HG03025 (cell line): Measurements from ENCODE around the gene SLC41A2.
A peak's percentile ranks its signal among the peaks of the same experiment; 100 is the strongest.
"Not testable (repeated sequence)": the region's sequence is repeated elsewhere in the genome, so short reads cannot be mapped to it uniquely, and the experiment has no call there.

ENCODE experiments used
- ATAC-seq: cut with Tn5 transposase; IDR thresholded peaks from one replicate; pipeline ENCODE4 v1.9.1; 2021; ENCODE audit warnings: mild to moderate bottlenecking, moderate library complexity; ENCODE audit not compliant: unreplicated experiment, low FRiP score

Gene SLC41A2

DNA sequence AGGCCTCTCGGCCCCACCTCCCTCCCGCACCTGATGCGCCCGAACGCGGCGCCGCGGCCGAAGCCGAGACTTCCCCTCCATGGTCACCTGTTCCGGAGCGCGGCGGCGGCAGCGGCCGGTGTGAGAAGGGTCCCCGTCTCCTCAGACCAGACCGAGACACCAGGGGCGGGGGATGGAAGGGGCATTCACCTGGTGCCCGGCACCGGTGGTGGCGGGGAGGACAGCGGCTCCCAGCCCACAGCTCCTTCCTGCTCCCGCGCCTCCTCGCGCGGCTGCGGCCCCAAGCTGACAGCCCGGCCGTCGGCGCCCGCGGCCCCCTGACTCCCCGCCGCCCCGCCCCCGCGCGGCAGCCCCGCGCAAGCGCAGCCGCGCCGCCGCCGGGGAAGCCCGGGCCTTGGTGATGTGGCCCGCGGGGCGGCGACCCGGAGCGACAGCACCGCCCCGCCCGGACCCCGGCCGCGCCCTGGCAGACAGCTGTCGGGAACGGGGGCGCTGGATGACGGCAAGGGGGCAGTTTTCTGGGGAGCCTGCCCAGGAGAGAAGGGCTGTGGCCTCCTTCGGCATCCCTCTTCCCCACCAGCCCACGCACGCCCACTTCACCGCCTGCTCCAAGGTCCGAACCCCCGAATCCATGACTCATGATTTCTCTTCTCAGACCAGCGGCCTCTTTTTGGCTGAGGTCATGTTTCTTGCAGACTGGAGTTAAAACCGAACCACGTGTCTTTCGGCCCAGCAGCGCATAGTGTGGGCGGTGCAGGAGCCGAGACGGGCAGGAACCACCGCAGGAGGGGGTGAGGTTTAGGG, at the start of gene SLC41A2:
TSS of gene SLC41A2 (minus strand) at position 290 of the 804 bp plus-strand sequence. CDS start 29,763 bp downstream, outside the sequence.
- ATAC-seq: peak; percentile 82

DNA sequence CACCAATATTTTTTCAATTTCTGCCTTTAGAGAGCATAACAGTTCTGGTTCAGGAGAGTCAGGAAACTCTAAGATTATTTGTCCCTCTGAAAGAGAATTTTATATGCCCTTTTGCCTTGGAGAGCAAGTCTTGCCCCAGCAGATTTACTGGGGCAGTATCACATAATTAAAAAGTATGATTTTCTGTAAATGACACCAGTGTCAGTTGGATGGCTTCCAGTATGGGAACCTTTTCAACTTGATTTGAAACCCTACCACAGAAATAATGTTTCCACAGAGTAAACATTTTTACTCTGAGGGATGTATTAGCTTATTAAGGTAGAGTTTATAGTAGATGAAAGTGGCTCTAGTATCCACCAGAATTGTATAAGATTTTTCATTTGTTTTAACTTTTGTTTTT, 43.4 kb upstream of the SLC41A2 start:
- no peak for ATAC-seq

GRCh38 chr12:104999347-104999685, 41.2 kb upstream of the SLC41A2 start:
- no peak for ATAC-seq

DNA sequence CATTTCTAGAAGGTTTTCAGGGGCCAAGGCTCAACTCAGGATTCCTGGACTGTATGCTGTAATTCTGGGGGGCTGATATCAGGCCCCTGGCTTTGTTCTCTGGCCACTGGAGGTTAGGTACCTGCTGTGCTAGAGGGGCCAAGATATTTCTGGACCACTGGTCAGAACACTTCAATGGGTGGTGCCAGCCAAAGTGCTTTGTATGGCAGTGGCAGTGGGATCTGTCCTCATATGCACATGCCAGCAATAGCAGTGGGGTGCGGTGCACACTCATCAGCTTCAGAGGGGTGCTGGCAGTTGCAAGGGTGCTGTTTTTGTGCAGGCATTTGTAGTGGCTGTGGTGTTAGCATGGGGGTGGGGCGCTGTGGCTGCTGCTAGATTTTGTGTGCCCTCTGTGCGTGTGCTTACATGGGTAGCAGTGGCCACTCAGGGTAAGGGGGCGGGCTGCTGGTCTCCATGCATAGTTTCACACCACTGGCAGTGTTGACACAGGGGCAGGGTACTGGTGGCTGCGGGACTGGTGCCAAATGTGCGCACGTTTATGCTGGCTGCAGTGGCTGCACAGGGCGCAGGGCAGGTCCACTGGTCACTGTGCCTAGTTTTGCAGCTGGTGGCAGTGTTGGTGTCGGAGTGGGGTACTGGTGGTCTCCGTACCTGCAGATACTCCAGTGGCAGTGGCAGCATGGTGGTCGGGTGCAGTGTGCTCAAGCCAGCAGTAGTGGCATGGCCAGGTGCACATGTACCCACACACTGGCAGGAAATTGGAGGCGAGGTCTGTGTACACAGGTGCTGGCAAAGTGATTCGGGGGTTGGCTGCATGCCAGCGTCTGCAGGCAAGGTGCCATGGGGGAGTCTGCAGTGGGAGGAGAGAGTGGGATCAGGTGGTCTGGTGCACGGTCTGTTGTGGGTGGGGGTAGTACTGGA, 40.6 kb upstream of the SLC41A2 start:
- no peak for ATAC-seq

DNA sequence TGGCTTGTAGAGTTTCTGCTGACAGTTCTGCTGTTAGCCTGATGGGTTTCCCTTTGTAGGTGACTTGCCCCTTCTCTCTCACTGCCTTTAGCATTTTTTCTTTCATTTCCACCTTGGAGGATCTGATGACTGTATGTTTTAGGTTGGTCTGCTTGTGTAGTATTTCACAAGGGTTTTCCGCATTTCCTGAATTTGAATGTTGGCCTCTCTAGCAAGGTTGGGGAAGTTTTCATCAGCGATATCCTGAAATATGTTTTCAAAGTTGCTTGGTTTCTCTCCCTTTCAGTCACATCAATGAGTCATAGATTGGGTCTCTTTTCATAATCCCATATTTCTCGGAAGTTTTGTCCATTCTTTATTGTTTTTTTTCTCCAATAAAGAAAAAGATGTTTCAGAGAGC, 39.5 kb upstream of the SLC41A2 start:
- no peak for ATAC-seq

DNA sequence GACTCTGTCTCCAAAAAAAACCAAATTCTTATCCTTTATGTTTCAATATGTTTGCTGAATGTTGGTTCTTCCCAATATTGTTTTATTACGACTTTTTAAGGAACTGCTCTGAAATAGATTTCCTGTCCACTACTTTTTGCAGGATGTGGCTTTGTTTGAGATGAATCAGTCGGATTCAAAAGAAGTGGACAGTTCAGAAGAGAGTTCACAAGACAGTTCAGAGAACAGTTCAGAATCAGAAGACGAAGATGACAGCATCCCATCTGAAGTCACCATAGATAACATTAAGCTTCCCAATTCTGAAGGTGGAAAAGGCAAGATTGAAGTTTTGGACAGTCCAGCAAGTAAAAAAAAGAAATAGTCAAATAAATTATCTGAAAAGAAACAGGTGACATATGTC, 36.2 kb upstream of the SLC41A2 start:
- no peak for ATAC-seq

- ATAC-seq: no peak
These were observed 33.6 kb upstream of the SLC41A2 start for GRCh38 chr12:104991565-104992128.

DNA sequence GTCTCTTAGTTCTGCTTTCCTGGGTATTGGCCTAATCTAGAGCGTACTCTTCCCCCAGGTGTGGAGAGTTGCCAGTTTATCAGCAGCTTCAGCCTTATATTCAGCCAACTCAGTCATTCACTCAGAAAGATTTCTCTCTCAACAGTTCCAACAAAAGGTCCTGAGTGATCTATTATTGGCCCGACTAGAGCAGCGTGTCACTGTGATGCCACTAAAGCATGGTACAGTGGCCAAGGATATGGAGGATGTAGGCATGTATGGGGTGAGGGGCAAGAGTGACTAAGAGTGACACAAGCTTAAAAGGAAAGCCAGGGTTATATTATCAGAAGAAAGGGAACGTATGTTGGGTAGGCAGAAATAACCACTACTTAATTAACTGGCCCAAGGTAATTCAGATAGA, 32.9 kb upstream of the SLC41A2 start:
- ATAC-seq: no peak

- peak; percentile 95 for ATAC-seq
These were observed 28.2 kb upstream of the SLC41A2 start, which contains the start of gene NOPCHAP1 for GRCh38 chr12:104986022-104986941. Gene NOPCHAP1 (plus strand): TSS chr12:104986316. CDS start chr12:104986353, 37 bp downstream.

DNA sequence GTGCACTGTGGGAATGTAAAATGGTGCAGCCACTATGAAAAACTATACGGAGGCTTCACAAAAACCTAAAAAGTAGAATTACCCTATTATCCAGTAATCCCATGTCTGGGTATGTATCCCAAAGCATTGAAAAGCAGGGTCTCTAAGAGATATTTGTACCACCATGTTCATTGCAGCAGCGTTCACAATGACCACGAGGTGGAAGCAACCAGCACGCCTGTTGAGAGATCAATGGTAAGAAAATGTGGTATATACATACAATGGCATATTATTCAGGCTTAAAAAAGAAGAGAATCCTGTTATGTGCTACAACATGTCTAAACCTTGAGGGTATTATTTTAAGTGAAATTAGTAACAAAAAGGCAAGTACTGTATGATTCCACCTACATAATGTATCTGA, 27.1 kb upstream of the SLC41A2 start:
- no peak for ATAC-seq

- not testable (repeated sequence) for ATAC-seq
These were observed 19.6 kb upstream of the SLC41A2 start for GRCh38 chr12:104977688-104978087.

DNA sequence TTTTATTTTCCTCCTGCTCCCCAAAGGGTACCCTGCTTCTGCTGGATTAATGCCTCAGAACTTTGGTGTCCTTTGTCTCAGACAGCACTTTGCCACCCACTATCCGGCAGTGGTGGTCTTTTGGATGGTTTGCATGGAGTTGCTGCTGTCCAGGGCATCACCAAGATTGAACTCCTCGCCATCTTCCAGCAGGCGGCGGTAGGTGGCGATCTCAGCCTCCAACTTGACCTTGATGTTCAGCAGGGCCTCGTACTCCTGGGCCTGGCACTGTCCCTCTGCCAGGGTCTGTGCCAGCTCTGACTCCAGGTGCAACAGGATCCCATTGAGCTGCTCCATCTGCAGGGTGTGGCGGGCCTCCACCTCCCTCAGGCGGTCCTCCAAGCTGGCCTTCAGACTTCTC, 18.6 kb upstream of the SLC41A2 start:
- ATAC-seq: no peak

DNA sequence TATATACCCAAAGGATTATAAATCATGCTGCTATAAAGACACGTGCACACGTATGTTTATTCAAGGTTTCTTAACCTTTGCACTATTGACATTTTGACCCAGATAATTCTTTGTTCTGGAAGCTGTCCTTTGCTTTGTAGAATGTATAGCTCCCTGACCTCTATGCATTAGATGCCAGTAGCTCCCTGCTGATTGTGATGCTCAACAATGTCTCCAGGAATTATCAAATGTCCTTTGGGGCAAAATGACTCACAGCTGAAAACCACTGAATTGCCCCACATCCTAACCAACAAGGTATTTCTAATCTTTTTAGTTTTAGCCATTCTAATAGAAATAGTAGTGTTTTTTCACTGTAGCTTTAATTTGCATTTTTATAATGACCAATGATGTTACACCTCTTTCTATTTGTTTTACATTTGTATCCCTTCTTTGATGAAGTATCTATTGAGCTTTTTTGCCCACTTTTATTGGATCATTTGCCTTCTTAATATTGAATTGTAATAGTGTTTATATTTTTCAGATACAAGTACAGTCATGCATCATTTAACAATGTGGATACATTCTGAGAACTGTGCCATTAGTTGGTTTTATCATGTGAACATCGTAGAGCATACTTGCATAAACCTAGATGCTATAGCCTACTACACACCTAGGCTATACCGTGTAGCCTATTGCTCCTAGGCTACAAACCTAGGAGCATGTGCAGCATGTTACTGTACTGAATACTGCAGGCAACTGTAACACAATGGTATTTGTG, 17.7 kb upstream of the SLC41A2 start:
- ATAC-seq: no peak

DNA sequence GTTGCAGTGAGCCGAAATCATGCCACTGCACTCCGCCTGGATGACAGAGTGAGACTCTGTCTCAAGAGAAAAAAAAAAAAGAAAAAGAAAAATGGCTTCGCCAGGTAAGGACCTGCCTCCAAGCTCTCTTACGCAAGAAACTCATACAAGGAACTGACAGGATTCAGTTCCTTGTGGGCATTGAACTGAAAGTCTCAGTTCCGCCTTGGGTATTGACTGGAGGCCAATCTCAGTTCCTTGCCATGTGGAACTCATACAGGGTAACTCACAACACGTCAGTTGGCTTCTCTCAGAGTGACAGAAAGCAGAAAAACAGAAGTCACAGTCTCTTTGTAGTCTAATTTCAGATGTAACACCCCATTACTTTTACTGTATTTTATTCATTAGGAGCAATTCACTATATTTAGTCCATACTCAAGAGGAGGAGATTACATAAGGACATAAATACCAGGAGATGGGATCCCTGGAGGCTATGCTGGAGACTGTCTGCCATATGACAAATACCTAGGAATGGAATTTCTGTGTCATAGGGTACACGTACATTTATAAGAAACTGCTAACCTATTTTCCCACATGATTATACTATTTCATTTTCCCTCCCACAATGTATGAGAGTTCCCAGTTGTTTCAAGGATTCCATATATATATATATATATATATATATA, 16.7 kb upstream of the SLC41A2 start:
- peak; percentile 90 for ATAC-seq

GRCh38 chr12:104973250-104973649, 15.2 kb upstream of the SLC41A2 start:
- ATAC-seq: no peak

GRCh38 chr12:104971306-104971705, 13.2 kb upstream of the SLC41A2 start:
- no peak for ATAC-seq

GRCh38 chr12:104969343-104969742, 11.3 kb upstream of the SLC41A2 start:
- ATAC-seq: no peak

DNA sequence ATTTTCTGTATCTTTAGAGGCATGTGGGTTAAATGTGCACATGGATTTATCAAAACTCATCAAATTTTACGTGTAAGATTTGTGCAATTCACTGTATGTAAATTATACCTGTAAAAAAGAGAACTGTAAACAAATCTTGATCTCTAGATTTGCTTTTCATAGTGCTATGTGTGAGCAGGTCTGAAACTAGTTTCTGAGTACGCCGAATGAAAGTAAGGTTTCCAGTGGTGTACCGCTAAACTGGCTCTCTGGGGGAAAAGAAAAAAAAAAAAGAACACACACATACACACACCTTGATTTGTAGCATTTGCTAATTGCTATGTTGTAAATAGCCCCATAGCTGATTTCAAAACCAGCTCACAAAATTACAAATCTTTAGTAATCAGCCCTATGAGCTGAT, 8.6 kb upstream of the SLC41A2 start:
- ATAC-seq: peak; percentile 82

GRCh38 chr12:104964856-104965205, 6.7 kb upstream of the SLC41A2 start:
- ATAC-seq: no peak
